HG02852 (cell line): ENCODE data around the gene POTEM.
A peak's percentile ranks its signal among the peaks of the same experiment; 100 is the strongest.
"Not testable (repeated sequence)": the region's sequence is repeated elsewhere in the genome, so short reads cannot be mapped to it uniquely, and the experiment has no call there.

Experiments used
- ATAC-seq: cut with Tn5 transposase; IDR thresholded peaks from one replicate; pipeline ENCODE4 v1.9.1; 2021; ENCODE audit warnings: mild to moderate bottlenecking, moderate library complexity; ENCODE audit not compliant: unreplicated experiment

POTEM gene

DNA sequence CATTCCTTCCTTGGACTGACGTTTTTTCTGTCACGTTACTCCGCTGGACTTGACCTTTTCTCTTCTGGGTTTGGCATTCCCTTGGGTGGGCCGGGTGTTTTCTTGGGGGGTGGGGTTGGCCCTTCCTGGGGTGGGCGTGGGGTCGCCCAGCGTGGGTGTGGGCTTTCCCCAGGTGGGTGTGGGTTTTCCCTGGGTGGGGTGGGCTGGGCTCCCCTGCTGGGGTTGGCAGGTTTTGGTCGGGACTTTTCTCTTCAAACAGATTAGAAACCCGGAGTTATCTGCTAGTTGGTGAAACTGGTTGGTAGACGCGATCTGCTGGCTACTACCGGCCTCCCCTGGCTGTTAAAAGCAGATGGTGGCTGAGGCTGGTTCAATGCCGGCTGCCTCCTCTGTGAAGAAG is at the start of gene POTEM:
Gene POTEM, plus strand, starts transcription at position 301 of the 400 bp plus-strand sequence. Its CDS starts 52 bp downstream, at position 353.
- not testable (repeated sequence) for ATAC-seq

DNA sequence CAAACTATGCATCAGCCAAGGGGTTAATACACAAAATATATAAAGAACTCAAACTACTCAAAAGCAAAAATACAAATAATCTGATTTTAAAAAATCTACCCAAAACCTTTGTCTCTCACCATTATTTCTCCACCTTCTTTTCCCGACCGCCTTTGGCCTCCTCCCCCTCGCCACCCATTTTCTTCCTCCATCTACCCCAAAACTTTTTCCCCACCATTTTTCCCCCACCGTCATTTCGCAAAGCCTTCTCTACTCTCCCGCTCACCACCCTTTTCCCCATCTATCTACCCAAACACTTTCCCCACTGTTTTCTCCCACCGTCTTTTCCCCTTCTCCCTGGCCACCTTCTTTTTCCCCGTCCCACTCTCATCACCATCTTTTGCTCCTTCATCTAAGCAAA is 48.9 kb upstream of the POTEM start:
- ATAC-seq, result not testable (repeated sequence)

DNA sequence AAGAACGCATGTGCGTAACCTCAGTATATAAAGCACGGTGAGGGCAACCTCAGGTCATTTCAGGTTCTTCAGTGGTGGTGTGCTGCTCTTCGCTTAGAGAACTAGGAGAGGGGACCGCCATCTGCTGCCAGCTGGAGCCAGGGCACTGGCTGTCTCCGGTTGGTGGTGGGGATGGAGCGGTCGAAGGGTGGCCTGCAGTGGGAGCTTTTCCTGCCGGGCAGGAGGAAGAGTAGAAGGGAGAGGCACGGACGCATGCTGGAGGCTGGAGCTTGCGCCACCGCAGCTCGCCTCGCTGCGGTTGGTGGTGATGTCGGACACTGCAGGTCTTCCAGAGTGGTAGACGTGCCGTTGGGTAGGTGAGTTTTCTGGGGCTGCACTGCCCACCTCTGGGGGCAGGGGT is 47.2 kb upstream of the POTEM start:
- not testable (repeated sequence) for ATAC-seq

DNA sequence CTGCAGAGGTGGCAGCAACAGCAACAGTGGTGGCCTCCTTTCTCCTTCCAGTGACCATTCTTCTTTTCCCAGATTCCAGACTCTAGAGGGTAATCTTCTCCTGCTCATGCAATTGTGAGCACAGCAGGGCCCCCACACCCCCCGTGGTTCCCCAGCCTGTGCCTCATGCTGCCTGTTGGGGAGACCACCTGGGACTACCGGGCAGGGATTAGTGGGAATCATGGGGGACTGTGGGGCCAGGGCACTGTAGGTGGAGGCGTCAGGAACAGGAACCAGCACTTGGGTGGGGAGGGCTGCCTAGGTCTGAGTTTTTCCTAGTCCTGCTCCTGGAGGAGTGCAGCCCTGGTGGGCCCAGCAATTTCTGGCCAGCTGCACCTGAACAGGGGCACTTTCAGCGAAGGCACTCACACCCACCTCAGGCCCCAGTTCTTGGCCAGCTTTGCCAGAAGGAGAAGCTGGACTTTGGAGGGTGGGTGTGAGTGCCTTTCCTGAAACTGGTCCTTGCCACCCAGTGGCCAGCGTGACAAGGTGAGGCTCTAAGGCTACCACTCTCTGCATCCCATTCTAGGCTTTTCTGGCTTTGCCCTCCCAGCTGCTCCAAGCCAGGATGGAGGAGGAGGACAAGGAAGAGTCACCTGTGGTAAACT is 46.1 kb upstream of the POTEM start:
- not testable (repeated sequence) for ATAC-seq

DNA sequence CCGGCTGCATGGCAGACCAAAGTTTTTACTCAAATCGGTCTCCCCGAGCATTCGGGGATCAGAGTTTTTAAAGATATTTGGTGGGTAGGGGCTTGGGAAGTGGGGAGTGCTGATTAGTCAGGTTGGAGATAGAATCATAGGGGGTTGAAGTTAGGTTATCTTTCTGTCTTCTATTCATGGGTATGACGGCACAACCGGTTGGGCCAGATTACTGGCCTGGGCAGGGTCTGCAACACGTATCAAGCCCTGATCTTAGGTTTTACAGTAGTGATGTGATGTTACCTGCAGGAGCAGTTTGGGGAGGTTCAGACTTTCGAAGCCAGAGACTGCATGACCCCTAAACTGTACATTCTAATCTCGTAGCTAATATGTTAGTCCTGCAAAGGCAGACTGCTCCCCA is 30.4 kb upstream of the POTEM start:
- ATAC-seq, result not testable (repeated sequence)

DNA sequence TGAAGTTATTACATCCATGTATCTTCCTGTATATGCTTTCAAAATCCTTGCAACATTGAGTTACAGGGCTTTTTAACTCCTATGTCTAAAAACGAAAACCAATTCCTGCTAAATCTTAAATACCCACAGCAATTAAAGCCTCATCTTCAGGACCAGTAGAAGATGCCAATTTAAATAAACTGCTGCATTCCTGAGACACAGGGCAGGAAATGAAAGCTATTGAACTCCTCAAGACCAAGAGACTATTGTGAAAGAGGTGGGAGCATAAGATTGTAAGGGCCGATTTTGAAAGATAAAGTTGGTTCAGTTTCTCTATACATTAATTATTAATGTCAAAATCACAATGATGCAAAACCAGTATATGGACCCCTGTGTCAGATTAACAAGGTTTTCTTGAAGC is 28.5 kb upstream of the POTEM start:
- not testable (repeated sequence) for ATAC-seq

DNA sequence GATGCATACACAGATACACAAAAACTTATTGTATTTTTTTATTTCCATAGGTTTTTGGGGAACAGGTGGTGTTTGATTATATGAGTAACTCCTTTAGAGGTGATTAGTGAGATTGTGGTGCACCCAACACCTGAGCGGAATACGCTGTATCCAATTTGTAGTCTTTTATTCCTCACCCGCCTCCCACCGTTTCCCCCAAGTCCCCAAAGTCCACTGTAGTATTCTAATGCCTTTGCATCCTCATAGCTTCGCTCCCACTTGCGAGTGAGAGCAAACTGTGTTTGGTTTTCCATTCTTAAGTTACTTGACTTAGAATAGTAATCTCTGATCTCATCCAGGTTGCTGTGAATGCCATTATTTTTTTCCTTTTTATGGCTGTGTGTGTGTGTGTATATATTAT is 17.3 kb upstream of the POTEM start:
- not testable (repeated sequence) for ATAC-seq

DNA sequence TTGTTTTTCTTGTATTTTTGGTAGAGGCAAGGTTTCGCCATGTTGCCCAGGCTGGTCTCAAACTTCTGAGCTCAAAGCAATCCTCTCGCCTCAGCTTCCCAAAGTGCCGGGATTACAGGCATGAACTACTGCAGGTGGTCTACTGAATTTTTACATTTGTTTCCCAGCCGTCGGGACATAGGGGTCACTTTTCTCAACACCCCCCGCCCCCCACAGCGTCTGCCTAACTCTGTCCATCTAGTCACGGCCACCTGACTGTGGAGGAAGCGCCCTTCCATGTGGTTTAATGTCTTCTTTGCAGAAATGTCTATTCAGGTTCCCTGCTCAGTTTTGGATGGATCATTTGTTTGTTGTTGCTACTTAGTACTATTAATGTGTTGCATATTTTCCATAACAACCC is 14.1 kb upstream of the POTEM start:
- not testable (repeated sequence) for ATAC-seq

DNA sequence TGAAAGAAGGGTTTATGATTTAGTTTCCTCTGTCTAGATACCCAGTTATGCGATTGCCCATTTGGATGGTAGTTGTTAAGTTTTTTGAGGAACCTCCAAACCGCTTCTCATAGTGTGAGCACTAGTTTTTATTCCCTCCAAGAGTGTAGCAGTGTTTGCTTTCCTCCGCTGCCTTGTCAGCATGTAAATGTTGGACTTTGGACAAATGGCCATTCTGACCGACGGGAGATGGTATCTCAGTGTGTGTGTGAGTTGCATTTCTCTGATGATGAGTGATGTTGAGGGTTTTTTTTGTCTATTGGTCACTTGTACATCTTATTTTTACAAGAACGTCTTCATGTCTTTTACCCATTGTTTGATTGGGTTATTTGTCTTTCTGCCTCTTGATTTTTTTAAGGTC is 11.4 kb upstream of the POTEM start:
- ATAC-seq, result not testable (repeated sequence)

DNA sequence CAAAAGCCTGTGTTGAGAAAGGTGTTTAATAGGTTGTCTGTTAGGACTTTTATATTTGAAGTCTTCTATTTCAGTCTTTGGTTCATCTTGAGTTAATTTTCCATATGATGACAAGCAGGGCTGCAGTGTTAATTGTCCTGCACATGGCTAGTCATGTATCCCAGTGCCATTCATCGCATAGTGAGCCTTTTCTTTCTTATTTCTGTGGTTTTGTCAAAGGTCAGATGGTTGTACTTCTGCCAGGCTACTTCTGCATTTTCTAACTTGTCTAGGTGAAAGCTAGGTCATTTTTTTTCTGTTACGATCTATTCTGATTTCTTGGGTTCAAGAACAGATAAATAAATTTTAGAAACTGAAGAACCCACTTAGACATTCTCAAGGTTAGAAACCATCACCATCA is 5.7 kb upstream of the POTEM start:
- not testable (repeated sequence) for ATAC-seq

DNA sequence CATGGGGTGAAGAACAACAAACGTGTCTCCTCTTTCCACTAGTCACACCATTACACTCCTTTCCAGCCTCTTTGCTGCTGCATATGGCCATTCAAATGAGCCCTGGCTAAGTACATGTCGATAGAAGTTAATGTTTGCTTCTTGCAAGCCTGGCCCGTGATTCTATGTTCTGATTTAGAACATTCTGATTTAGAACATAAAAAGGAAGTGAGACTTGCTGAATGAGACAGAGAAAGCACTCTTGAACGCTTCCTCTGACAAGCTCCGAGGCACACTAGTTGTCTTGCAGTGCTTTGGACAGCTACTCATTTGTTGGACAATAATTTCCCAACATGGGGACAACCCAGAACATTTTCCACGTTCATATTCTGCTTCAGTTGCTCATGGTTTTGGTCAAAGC is 5.1 kb upstream of the POTEM start:
- ATAC-seq, result peak; percentile 64

DNA sequence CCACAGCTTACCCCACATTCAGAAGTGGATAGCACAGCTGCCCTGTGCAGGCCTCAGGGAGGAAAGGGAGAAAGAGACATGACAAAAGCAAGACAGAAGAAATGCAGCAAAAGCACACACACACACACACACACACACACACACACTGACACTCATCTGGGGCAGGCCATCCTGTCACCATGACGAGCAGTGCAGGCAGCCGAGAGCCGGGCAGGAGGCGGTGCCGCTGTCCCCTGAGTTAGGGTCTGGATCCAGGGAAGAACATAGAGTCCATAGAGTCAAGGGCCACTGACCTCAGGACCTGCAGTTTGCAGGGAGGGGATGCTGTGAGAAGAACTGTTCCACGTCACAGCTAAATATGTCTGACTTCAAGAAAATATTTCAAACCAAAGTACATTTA is 4.0 kb upstream of the POTEM start:
- not testable (repeated sequence) for ATAC-seq

DNA sequence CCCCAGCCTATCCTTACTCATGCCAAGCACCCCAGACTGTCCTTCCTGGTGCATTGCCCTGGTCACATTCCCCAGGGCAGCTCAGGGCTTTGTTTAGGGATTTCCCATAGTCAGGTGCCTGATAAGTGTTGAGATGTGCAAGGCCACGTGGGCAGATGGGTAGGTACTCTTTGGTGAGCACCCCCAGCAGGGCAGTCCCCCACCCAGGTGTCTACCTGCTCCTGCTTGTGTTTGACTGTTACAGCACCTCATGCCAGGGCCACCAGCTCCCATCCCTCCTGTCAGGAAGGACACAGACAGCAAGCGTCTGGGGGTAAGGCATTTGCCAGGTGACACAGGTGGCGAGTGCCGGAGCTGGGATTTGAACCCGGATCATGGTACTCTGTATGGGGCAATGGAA is 2.4 kb upstream of the POTEM start:
- not testable (repeated sequence) for ATAC-seq

DNA sequence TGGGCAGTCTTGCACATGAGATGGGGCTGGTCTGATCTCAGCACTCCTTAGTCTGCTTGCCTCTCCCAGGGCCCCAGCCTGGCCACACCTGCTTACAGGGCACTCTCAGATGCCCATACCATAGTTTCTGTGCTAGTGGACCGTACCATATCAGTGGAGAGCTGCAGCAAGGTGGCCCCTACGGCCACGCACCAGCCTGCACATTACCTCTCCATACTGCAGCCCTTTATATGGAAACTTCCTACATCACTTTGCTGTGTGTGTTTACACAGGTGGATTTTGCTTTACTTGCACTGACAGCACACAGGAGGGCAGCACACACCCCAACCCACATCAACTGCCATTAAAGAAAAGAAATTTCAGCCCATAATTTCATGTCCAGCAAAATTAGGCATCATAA is 35.3 kb downstream of the POTEM start:
- not testable (repeated sequence) for ATAC-seq

DNA sequence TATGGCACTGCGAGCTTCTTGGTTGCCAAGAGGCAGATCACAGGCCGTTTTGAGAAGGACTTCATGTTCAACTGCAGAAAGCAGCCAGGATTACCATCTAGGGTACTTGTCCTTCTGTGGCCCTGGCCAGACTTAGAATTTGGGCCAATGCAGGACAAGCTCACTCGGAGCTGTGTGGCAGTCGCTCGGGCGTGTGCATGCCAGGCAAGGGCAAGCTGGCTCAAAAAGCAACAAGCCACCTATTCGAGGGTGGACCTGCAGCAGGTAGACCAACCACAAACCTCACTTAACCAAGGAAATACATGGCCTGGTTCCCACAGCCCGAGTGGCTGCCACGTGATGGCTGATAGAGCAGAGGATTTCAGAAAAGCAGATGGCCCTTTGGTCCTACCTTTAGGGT is 39.3 kb downstream of the POTEM start:
- ATAC-seq, result not testable (repeated sequence)

DNA sequence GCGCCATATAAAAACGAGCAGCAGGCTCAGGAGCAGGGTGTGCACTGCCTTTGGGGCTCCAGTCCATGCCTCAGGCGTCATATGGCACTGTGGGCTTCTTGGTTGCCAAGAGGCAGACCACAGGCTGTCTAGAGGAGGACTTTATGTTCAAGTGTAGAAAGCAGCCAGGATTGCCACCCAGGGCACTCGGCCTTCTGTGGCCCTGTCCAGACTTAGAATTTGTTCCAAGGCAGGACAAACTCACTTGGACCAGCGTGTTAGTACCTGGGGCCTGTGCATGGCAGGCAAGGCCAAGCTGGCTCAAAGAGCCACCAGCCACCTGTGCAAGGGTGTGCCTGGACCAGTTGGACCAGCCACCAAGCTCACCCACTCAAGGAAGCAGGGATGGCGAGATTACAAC is 40.4 kb downstream of the POTEM start:
- not testable (repeated sequence) for ATAC-seq

DNA sequence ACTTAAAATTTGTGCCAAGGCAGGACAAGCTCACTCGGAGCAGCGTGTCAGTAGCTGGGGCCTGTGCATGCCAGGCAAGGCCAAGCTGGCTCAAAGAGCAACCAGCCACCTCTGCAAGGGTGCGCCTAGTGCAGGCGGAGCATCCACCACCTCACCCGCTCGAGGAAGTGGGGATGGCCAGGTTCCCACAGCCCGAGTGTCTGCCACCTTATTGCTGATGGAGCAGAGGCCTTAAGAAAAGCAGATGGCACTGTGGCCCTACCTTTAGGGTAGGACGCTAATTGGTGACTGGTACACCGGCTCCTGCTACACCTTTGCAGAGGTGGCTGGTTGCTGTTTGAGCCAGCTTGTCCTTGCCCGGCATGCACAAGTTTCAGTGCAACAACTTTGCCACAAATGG is 43.8 kb downstream of the POTEM start:
- not testable (repeated sequence) for ATAC-seq

DNA sequence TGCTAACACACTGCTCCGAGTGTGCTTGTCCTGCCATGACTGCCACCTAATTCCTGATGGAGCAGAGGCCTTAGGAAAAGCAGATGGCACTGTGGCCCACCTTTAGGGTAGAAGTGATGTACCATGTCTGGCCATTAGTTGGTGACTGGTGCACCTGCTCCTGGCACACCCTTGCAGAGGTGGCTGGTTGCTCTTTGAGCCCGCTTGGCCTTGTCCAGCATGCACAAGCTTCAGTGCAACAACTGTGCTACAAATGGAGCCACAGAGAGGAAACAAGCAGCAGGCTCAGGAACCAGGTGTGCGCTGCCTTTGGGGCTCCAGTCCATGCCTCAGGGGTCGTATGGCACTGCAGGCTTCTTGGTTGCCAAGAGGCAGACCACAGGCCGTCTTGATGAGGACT is 44.5 kb downstream of the POTEM start:
- not testable (repeated sequence) for ATAC-seq

DNA sequence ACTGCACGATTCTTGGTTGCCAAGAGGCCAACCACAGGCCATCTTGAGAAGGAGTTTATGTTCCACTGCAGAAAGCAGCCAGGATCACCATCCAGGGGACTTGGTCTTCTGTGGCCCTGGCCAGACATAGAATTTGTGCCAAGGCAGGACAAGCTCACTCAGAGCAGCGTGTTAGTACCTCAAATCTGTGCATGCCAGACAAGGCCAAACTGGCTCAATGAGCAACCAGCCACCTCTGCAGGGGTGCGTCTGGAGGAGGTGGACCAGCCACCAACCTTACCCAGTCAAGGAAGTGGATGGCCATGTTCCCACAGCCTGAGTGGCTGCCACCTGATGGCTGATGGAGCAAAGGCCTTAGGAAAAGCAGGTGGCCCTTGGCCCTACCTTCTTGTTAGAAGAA is 48.0 kb downstream of the POTEM start:
- ATAC-seq, result not testable (repeated sequence)

DNA sequence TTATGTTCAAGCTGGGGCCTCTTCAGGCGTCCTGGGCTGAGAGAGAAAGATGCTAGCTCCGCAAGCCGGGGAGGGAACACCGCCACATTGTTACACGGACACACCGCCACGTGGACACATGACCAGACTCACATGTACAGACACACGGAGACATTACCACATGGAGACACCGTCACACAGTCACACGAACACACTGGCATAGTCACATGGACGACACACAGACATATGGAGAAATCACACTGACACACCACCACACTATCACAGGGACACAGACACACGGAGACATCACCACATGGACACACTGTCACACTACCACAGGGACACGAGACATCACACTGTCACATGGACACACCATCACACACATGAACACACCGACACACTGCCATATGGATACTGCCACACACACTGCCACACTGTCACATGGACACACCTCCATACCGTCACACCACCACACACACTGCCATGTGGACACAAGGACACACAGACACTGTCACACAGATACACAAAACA is 57.9 kb downstream of the POTEM start:
- not testable (repeated sequence) for ATAC-seq

DNA sequence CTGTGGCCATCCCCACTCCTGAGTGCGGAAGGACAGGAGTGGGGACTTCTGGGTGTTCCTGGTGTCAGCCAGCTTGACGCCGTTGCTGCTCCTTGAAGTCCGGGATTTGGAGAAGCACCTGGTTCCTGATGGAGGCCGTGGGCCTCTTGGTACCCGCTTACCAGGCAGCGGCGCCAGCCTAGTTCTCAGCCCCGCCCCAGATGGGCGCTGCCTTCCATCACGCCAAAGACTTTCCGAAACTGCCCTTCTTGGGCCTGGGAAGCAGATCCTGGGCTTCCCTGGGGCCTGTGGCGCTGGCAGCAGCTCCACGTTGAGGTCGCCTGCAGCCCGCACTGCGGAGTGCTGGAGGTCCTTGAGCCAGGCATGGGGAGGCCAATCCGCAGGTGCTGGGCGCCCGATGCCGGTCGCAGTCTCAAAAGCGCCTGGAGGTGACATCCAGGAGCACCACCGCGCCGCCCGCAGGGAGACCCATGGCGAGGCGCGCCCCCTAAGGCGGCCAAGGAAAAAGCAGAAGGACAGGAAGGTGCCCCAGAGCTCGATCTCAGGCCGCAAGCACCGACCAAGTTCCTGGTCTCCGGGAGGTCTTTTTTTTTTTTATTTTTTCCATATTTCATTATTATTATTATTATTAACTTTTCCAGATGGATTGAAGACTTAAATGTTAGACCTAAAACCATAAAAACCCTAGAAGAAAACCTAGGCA is 59.6 kb downstream of the POTEM start:
- ATAC-seq, result not testable (repeated sequence)

DNA sequence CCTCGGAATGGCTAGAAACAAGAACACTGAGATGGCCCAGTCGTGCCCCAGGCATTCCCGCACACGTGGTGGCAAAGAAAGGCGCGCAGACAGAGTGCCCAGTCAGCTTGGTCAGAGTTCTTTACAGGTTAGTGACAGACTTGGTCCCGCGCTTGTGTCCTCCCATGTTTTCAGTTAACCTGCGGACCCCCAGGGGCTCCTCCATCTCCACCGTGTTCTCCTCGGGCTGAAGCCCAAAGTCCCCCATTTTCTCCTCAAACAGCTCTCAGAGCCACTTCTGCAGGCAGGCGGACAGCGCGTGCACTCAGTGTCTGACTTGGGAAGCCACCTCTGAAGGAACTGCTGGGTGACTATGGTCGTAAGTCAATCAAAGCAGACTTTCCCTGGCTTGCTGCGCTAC is 60.7 kb downstream of the POTEM start:
- ATAC-seq, result not testable (repeated sequence)
